ENCODE measurements around the gene RAF1. TPM values are rescaled to one million over a fixed set of nuclear protein-coding genes. Genes with fewer than 3 reads are reported as not detected.
"Not testable (repeated sequence)": the region's sequence is repeated elsewhere in the genome, so short reads cannot be mapped to it uniquely, and the experiment has no call there.

RAF1 gene
- total and polyA plus RNA-seq, 4 donors: 41.4 to 182 (median 80.5) TPM

GRCh38 chr3:12544652-12545472 lies 119.1 kb downstream of the RAF1 start:
- Histone ChIP-seq H3K27me3 (ENCODE audit: control insufficient read depth in 3 of 3, insufficient read depth in 3 of 3, low read length in 2 of 3) (no peaks in the 10 kb centered on the region), H3K4me1 (ENCODE audit: control insufficient read depth in 5 of 5, insufficient read depth in 5 of 5, low read length in 5 of 5) (no peaks in the 10 kb centered on the region), H3K27ac (ENCODE audit: low read depth in 1 of 2, low read length in 1 of 2) (no peak overlapping the region), H3K36me3 (ENCODE audit: control insufficient read depth in 4 of 4, insufficient read depth in 4 of 4, low read length in 4 of 4) (peaks cover 0 to 3% (median 0%) of the 10 kb centered on the region in 4 donors), H3K9ac (ENCODE audit: insufficient read depth in 1 of 2, low read length in 2 of 2) (no peak overlapping the region), H3K9me3 (ENCODE audit: control insufficient read depth in 4 of 4, insufficient read depth in 3 of 4, low read length in 3 of 4) (no peaks in the 10 kb centered on the region), H3K4me3 (no peak overlapping the region)
- TF ChIP-seq CTCF (IDR thresholded peaks at IDR 0.05; ENCODE audit: control extremely low read depth, extremely low read depth): no peak
- DNase-seq: no peak
- no peak for ATAC-seq (ENCODE audit: insufficient read depth, low FRiP score)
- 71 to 85% methylated on average over 11 of the region's 11 CpGs for WGBS, 2 donors

- H3K27ac ChIP-seq (ENCODE audit: low read depth in 1 of 2, low read length in 1 of 2); ATAC-seq (ENCODE audit: insufficient read depth, low FRiP score); H3K4me1 ChIP-seq (ENCODE audit: control insufficient read depth in 5 of 5, insufficient read depth in 5 of 5, low read length in 5 of 5); H3K9me3 ChIP-seq (ENCODE audit: control insufficient read depth in 4 of 4, insufficient read depth in 3 of 4, low read length in 3 of 4); H3K9ac ChIP-seq (ENCODE audit: insufficient read depth in 1 of 2, low read length in 2 of 2); H3K27me3 ChIP-seq (ENCODE audit: control insufficient read depth in 3 of 3, insufficient read depth in 3 of 3, low read length in 2 of 3); DNase-seq; H3K4me3 ChIP-seq; H3K36me3 ChIP-seq (ENCODE audit: control insufficient read depth in 4 of 4, insufficient read depth in 4 of 4, low read length in 4 of 4): not testable (repeated sequence)
- WGBS, 2 donors: 92 to 95% methylated on average over 12 of the region's 12 CpGs
Observed at GRCh38 chr3:12543497-12543896, 120.4 kb downstream of the RAF1 start.

GRCh38 chr3:12541625-12542024 lies 122.3 kb downstream of the RAF1 start:
- 77 to 80% methylated on average over 8 of the region's 8 CpGs for WGBS, 2 donors
- Histone ChIP-seq H3K27me3 (ENCODE audit: control insufficient read depth in 3 of 3, insufficient read depth in 3 of 3, low read length in 2 of 3) (no peaks in the 10 kb centered on the region), H3K9me3 (ENCODE audit: control insufficient read depth in 4 of 4, insufficient read depth in 3 of 4, low read length in 3 of 4) (no peaks in the 10 kb centered on the region), H3K4me1 (ENCODE audit: control insufficient read depth in 5 of 5, insufficient read depth in 5 of 5, low read length in 5 of 5) (no peaks in the 10 kb centered on the region), H3K36me3 (ENCODE audit: control insufficient read depth in 4 of 4, insufficient read depth in 4 of 4, low read length in 4 of 4) (peaks cover 0 to 3% (median 0%) of the 10 kb centered on the region in 4 donors), H3K27ac (ENCODE audit: low read depth in 1 of 2, low read length in 1 of 2) (no peak overlapping the region), H3K4me3 (no peak overlapping the region), H3K9ac (ENCODE audit: insufficient read depth in 1 of 2, low read length in 2 of 2) (no peak overlapping the region)
- DNase-seq (no peak), ATAC-seq (ENCODE audit: insufficient read depth, low FRiP score) (no peak)
- TF ChIP-seq CTCF (IDR thresholded peaks at IDR 0.05; ENCODE audit: control extremely low read depth, extremely low read depth): no peak

GRCh38 chr3:12536423-12536822 lies 127.5 kb downstream of the RAF1 start:
- no peak overlapping the region for H3K27ac ChIP-seq (ENCODE audit: low read depth in 1 of 2, low read length in 1 of 2)
- H3K9me3 ChIP-seq (ENCODE audit: control insufficient read depth in 4 of 4, insufficient read depth in 3 of 4, low read length in 3 of 4): no peaks in the 10 kb centered on the region
- H3K9ac ChIP-seq (ENCODE audit: insufficient read depth in 1 of 2, low read length in 2 of 2): no peak overlapping the region
- H3K27me3 ChIP-seq (ENCODE audit: control insufficient read depth in 3 of 3, insufficient read depth in 3 of 3, low read length in 2 of 3): no peaks in the 10 kb centered on the region
- no peaks in the 10 kb centered on the region for H3K4me1 ChIP-seq (ENCODE audit: control insufficient read depth in 5 of 5, insufficient read depth in 5 of 5, low read length in 5 of 5)
- no peak overlapping the region for H3K4me3 ChIP-seq
- H3K36me3 ChIP-seq (ENCODE audit: control insufficient read depth in 4 of 4, insufficient read depth in 4 of 4, low read length in 4 of 4): peaks cover 1 to 9% (median 5%) of the 10 kb centered on the region in 4 donors
- peak in 2 of 3 donors; percentile 42 to 49 for DNase-seq
- WGBS, 2 donors: 91 to 93% methylated on average over 6 of the region's 6 CpGs
- TF ChIP-seq CTCF (IDR thresholded peaks at IDR 0.05; ENCODE audit: control extremely low read depth, extremely low read depth): no peak
- no peak for ATAC-seq (ENCODE audit: insufficient read depth, low FRiP score)

Small RNA genes lying within 50 kb of the gene (small RNA-seq; reads per million reads assigned to genes)
- not detected for gene CRIP1P1 (ENCODE audit: low replicate concordance)
- not detected for gene RF00017 (ENCODE audit: low replicate concordance)

Other genes with a start within 250 kb of the RAF1 start
- 10 to 100 TPM; 15.1 to 16.2 TPM for gene TSEN2, start 179.6 kb downstream of the RAF1 start, total RNA-seq
- 10 to 100 TPM in 1 of 2 donors, 1 to 10 TPM in 1; 9.0 to 16.7 TPM for gene TSEN2, start 179.6 kb downstream of the RAF1 start, polyA plus RNA-seq
- 1 to 10 TPM in 1 of 2 donors, not detected in 1; 1.1 TPM for gene MKRN2OS, start 118.6 kb downstream of the RAF1 start, total RNA-seq
- 1 to 10 TPM in 1 of 2 donors, under 1 TPM in 1; 0.62 to 1.3 TPM for gene MKRN2OS, start 118.6 kb downstream of the RAF1 start, polyA plus RNA-seq
- 10 to 100 TPM; 26.4 to 30.8 TPM for gene MKRN2, start 107.0 kb downstream of the RAF1 start, total RNA-seq
- 10 to 100 TPM; 15.7 to 20.2 TPM for gene MKRN2, start 107.0 kb downstream of the RAF1 start, polyA plus RNA-seq
- gene TMEM40, start 95.1 kb upstream of the RAF1 start, total RNA-seq: 1 to 10 TPM; 2.0 to 3.8 TPM
- gene TMEM40, start 95.1 kb upstream of the RAF1 start, polyA plus RNA-seq: 1 to 10 TPM; 4.2 to 6.0 TPM
- gene CAND2, start 132.6 kb upstream of the RAF1 start, total RNA-seq: 1 to 10 TPM; 5.6 to 5.9 TPM
- gene CAND2, start 132.6 kb upstream of the RAF1 start, polyA plus RNA-seq: 1 to 10 TPM; 1.0 to 1.6 TPM
- 1,000 to 10,000 TPM; 1,163 to 1,366 TPM for gene RPL32, start 177.4 kb upstream of the RAF1 start, total RNA-seq
- gene RPL32, start 177.4 kb upstream of the RAF1 start, polyA plus RNA-seq: 1,000 to 10,000 TPM; 1,635 to 3,171 TPM